Nephron (organoid): ENCODE measurements around the gene GLYATL1B.
"Not testable (repeated sequence)": the region's sequence is repeated elsewhere in the genome, so short reads cannot be mapped to it uniquely, and the experiment has no call there.

ENCODE experiments used
- H3K27ac Mint-ChIP-seq, 3 experiments: 2 replicates each; pipeline ENCODE4 v1.8.0; 2020; ENCODE audit warnings: mixed read lengths in 3 of 3, mild to moderate bottlenecking in 2 of 3, moderate library complexity in 1 of 3
- H3K27me3 Mint-ChIP-seq: 2 replicates; pipeline ENCODE4 v1.8.0; 2021; ENCODE audit warnings: low read depth, mild to moderate bottlenecking, moderate library complexity, mixed read lengths
- H3K36me3 Mint-ChIP-seq: 2 replicates; pipeline ENCODE4 v1.8.0; 2020; ENCODE audit warnings: low read depth, mixed read lengths
- H3K4me1 Mint-ChIP-seq: 2 replicates; pipeline ENCODE4 v1.8.0; 2020; ENCODE audit warnings: mixed read lengths
- H3K4me3 Mint-ChIP-seq, 3 experiments: 2 replicates each; pipeline ENCODE4 v1.8.0; 2020; ENCODE audit warnings: mild to moderate bottlenecking in 3 of 3, mixed read lengths in 3 of 3, moderate library complexity in 2 of 3
- H3K9me3 Mint-ChIP-seq: 2 replicates; pipeline ENCODE4 v1.8.0; 2020; ENCODE audit warnings: mixed read lengths
- TF ChIP-seq, protein P1 (sequence below), 3 experiments: fragments of 200-600 bp; sonication (generic); IDR thresholded peaks; one replicate each; pipeline ENCODE4 v1.5.0; 2021; ENCODE audit warnings: antibody characterized with exemption in 3 of 3; ENCODE audit not compliant: unreplicated experiment in 3 of 3

The GLYATL1B gene, protein sequence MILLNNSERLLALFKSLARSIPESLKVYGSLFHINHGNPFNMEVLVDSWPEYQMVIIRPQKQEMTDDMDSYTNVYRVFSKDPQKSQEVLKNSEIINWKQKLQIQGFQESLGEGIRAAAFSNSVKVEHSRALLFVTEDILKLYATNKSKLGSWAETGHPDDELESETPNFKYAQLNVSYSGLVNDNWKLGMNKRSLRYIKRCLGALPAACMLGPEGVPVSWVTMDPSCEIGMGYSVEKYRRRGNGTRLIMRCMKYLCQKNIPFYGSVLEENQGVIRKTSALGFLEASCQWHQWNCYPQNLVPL

DNA sequence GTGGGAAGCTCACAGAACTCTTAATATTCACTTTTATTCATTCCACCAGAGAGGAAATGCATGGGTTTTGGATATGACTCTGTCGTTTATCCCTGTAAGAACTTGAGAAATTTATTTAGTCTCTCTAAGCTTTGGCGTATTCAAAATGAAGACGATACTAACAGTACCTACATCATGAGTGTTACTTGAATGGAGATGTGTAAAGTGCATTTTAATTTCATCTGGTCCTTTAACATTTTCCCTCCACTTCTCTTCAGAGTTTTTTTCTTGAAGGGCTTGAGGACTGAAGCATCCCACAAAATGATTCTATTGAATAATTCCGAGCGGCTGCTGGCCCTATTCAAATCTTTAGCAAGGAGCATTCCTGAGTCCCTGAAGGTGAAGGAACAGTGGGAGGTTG is at the start of gene GLYATL1B:
Gene GLYATL1B (plus strand): TSS at position 301 of the 400 bp plus-strand sequence. CDS start 0 bp downstream, at position 301.
- not testable (repeated sequence) for H3K4me1 Mint-ChIP-seq, H3K4me3 Mint-ChIP-seq, H3K27ac Mint-ChIP-seq, H3K36me3 Mint-ChIP-seq, H3K27me3 Mint-ChIP-seq, H3K9me3 Mint-ChIP-seq

- H3K27ac Mint-ChIP-seq, H3K4me1 Mint-ChIP-seq, H3K27me3 Mint-ChIP-seq, H3K9me3 Mint-ChIP-seq, H3K4me3 Mint-ChIP-seq, H3K36me3 Mint-ChIP-seq: not testable (repeated sequence)
Measured at GRCh38 chr11:59036542-59036941, 49.6 kb upstream of the GLYATL1B start.

DNA sequence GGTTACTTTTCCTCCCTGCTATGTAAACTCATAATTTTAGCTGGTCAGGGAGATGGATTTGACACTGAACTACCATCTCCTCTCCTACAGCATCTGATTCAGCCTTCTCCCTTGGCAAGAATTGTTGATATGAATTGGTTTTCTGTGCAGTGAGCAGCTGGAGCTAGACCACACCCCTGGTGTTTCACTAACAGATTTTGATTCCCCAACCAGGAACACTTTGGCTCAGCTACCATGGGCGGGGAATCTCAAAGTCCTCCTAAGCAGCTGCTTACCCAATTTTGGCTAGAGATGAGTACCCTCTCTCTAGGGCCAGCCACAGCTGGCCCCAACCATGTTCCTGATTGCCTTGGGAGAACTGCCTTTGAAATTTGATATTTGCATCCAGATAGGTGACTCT is 48.7 kb upstream of the GLYATL1B start:
- H3K4me1 Mint-ChIP-seq, H3K27me3 Mint-ChIP-seq, H3K9me3 Mint-ChIP-seq, H3K36me3 Mint-ChIP-seq, H3K27ac Mint-ChIP-seq, H3K4me3 Mint-ChIP-seq: not testable (repeated sequence)

DNA sequence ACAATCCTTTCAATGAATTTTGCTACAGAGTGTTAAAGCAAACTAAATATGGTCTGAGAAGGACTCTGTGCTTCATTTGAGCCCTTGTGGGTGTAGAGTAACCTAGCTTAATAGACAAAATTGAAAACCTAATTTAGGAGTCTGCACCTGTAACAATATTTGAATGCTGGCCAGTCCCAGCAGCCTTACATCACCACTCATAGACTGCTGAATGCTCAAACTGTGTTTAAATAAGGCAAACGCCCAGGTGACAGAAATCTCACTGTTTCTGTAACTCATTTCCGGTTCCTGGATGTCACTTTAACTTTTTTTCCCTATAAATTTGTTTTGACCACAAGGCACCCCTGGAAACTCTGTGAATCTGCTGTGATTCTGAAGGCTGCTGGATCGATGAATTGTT is 45.5 kb upstream of the GLYATL1B start:
- no peaks in the 10 kb centered on the region for H3K36me3 Mint-ChIP-seq
- H3K4me1 Mint-ChIP-seq: peaks cover 6% of the 10 kb centered on the region
- H3K27ac Mint-ChIP-seq: no peak overlapping the region
- TF ChIP-seq, protein P1, sequence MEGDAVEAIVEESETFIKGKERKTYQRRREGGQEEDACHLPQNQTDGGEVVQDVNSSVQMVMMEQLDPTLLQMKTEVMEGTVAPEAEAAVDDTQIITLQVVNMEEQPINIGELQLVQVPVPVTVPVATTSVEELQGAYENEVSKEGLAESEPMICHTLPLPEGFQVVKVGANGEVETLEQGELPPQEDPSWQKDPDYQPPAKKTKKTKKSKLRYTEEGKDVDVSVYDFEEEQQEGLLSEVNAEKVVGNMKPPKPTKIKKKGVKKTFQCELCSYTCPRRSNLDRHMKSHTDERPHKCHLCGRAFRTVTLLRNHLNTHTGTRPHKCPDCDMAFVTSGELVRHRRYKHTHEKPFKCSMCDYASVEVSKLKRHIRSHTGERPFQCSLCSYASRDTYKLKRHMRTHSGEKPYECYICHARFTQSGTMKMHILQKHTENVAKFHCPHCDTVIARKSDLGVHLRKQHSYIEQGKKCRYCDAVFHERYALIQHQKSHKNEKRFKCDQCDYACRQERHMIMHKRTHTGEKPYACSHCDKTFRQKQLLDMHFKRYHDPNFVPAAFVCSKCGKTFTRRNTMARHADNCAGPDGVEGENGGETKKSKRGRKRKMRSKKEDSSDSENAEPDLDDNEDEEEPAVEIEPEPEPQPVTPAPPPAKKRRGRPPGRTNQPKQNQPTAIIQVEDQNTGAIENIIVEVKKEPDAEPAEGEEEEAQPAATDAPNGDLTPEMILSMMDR (IDR thresholded peaks at IDR 0.05; ENCODE audit: unreplicated experiment in 3 of 3): no peak
- H3K9me3 Mint-ChIP-seq: no peaks in the 10 kb centered on the region
- H3K4me3 Mint-ChIP-seq: no peak overlapping the region
- no peaks in the 10 kb centered on the region for H3K27me3 Mint-ChIP-seq

DNA sequence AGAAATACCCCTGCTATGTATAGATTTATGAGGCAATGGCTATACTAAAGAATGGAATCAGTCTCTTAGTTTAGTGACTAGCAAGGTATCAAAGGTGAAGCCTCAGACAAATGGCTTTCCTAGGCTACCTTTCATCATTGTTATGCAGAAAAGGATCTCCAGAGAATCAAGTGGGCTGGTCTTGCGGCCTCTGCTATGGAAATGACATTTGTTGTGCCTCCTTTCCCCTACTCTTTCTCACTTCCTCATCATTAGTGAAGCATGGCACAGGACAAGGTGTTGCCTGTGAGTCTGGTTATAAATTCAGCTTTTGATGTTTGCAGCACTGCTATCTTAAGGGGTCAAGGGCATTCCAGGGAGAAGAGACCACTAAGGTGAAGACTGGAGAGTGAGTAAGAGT is 34.7 kb upstream of the GLYATL1B start:
- H3K9me3 Mint-ChIP-seq, H3K36me3 Mint-ChIP-seq, H3K4me3 Mint-ChIP-seq, H3K4me1 Mint-ChIP-seq, H3K27ac Mint-ChIP-seq, H3K27me3 Mint-ChIP-seq: not testable (repeated sequence)

DNA sequence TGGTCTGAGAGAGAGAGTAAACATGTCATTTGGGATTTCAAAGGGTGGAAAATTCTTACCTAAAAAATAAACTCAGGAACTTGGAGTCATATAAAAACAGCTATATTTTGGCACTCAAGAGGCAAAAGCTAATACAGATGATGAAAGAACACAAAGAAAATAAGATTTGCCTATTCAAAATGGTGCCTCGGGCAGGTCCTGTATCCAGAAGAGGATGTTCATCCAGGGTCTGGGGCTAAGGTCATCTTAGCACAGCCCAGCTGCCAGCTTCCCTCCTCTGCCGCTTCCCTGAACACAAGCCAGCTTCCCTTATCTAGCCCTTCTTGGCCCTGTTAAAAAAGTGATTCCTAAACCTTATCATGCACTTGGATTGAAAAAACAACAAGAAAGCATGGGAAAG is 33.8 kb upstream of the GLYATL1B start:
- not testable (repeated sequence) for H3K36me3 Mint-ChIP-seq, H3K9me3 Mint-ChIP-seq, H3K4me1 Mint-ChIP-seq, H3K4me3 Mint-ChIP-seq, H3K27ac Mint-ChIP-seq, H3K27me3 Mint-ChIP-seq

- Mint-ChIP-seq H3K9me3 (no peaks in the 10 kb centered on the region), H3K4me3 (no peak overlapping the region)
- TF ChIP-seq, protein P1 (IDR thresholded peaks at IDR 0.05; ENCODE audit: unreplicated experiment in 3 of 3): peak; percentile 40 to 61 (median 58)
Measured at GRCh38 chr11:59053387-59053786, 32.7 kb upstream of the GLYATL1B start.

DNA sequence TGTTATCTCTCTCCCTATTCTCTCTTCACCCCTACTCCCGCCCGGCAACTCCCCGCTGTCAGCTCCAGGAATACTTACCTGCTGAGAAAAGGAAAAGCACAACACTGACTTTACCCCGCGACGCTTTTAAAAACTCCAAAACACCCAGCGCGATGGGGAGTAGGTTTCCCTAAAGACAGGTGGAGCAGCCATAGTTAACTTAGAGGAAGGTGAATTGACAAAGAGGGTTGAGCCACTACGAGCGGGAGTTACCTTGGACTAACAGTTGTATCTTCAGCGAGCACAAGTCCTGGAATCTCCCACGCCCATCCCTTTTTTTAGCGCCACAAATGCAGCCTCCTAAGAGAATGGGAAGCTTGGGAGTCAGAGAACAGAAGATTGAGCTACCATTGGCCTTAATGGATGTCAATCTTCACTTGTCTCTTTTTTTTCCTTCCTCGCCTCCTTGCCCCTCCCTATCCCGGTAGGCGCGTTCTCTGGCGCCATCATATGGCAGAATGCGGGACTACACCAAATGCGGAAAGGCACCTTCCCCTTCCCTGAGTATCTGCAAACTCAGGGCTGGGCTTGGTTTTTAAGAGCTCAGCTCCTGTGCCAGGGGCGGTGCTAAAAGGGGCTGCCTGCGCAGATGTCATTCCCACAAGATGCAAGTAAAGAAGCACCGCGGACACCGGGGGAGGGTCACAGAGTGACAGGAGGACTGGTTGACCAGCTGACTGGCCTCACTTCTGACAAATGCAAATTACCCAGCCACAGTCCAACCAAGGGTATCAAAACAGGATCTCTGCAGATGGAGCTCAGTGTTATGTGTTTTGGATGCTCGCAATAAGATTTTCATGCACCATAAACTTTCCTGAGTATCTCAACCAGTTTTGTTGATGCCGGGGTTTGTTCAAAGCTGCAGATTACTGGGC is 27.7 kb upstream of the GLYATL1B start:
- peak overlapping the region; percentile 79 to 83 (median 81) for H3K4me3 Mint-ChIP-seq
- not testable (repeated sequence) for H3K9me3 Mint-ChIP-seq, H3K27ac Mint-ChIP-seq, H3K36me3 Mint-ChIP-seq, H3K4me1 Mint-ChIP-seq
- TF ChIP-seq, protein P1 (IDR thresholded peaks at IDR 0.05; ENCODE audit: unreplicated experiment in 3 of 3): peak; percentile 82 to 90 (median 90)
- peaks cover 20% of the 10 kb centered on the region for H3K27me3 Mint-ChIP-seq

More at GRCh38 chr11:59053387-59053786, 32.7 kb upstream of the GLYATL1B start:
- H3K4me1 Mint-ChIP-seq: peaks cover 4% of the 10 kb centered on the region
- H3K36me3 Mint-ChIP-seq: no peaks in the 10 kb centered on the region
- H3K27me3 Mint-ChIP-seq: peaks cover 12% of the 10 kb centered on the region
- no peak overlapping the region for H3K27ac Mint-ChIP-seq

DNA sequence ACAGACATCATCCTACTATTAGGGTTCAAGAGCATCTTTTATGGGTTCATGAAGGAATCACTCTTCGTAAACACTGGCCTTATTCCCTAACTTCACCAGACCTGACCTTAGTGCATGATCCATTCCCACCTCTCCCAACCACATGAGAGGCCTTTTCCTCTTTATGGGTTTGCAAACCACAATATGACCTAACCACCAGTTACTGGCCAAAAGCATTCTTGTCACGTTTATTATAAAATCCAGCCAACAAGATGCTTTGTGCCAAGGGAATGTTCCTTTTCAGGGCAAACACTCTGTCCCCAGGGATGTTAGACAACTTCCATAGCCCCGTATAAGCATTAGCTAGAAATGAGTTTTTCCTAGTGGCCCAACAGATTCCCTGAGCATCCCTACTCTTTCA is 26.0 kb upstream of the GLYATL1B start:
- not testable (repeated sequence) for H3K4me1 Mint-ChIP-seq, H3K27ac Mint-ChIP-seq, H3K9me3 Mint-ChIP-seq, H3K36me3 Mint-ChIP-seq, H3K4me3 Mint-ChIP-seq
- peaks cover 24% of the 10 kb centered on the region for H3K27me3 Mint-ChIP-seq
